SK-N-SH (cell line): ENCODE data around the gene NBDY. TPM values are rescaled to one million over a fixed set of nuclear protein-coding genes. Genes with fewer than 3 reads are reported as not detected.

Experiments
- CTCF ChIA-PET: fragments of 300-600, 350-600 bp; formaldehyde crosslinking; extraction: SDS; loops from one replicate; lab custom pipeline; 2021; lab: Yijun Ruan, JAX
- POLR2A ChIA-PET: fragments of 350-600 bp; sonication (Branson Sonifier 250); formaldehyde crosslinking; extraction: SDS; loops from one replicate; lab custom pipeline; 2020; ENCODE audit warnings: antibody characterized with exemption, inconsistent platforms; lab: Yijun Ruan, JAX
- DNase-seq: peaks from one replicate; pipeline ENCODE4 v3.0.0; 2012
- H2AFZ ChIP-seq: fragments of 200-600 bp; sonication (generic); 2 replicates; pipeline ENCODE4 v1.8.1; 2016; ENCODE audit warnings: antibody characterized with exemption, mild to moderate bottlenecking, low read depth
- H3F3A ChIP-seq: fragments of 200-600 bp; sonication (generic); replicated peaks from 2 replicates; pipeline ENCODE3; 2016; ENCODE audit warnings: antibody characterized with exemption, mild to moderate bottlenecking; ENCODE audit not compliant: insufficient read depth
- H3K27ac ChIP-seq, 2 experiments: fragments of 200-500 bp in 1 of 2; fragments of 200-600 bp in 1 of 2; sonication (Bioruptor generic) in 1 of 2; sonication (generic), shearing (Covaris generic) in 1 of 2; 2 replicates each; pipeline versions ENCODE4 v1.5.1 to v1.6.1; 2014 to 2016; ENCODE audit warnings: low read depth in 2 of 2, inconsistent platforms in 1 of 2, low read length in 1 of 2, mild to moderate bottlenecking in 1 of 2, mixed read lengths in 1 of 2
- H3K27me3 ChIP-seq: fragments of 200-600 bp; sonication (generic), shearing (Covaris generic); 2 replicates; pipeline ENCODE4 v1.6.1; 2016; ENCODE audit warnings: mixed run types; ENCODE audit not compliant: insufficient read depth
- H3K36me3 ChIP-seq, 2 experiments: fragments of 200-500 bp in 1 of 2; fragments of 200-600 bp in 1 of 2; sonication (Bioruptor generic) in 1 of 2; sonication (generic) in 1 of 2; replicated peaks in 1 of 2; 2 replicates each; pipeline versions ENCODE3 to v1.5.1; 2014 to 2016; ENCODE audit warnings: low read length in 1 of 2, mild to moderate bottlenecking in 1 of 2; ENCODE audit not compliant: insufficient read depth in 2 of 2, control insufficient read depth in 1 of 2
- H3K4me1 ChIP-seq, 2 experiments: fragments of 200-500 bp in 1 of 2; fragments of 200-600 bp in 1 of 2; sonication (Bioruptor generic) in 1 of 2; sonication (generic), shearing (Covaris generic) in 1 of 2; 2 replicates each; pipeline versions ENCODE4 v1.5.1 to v1.6.1; 2014 to 2016; ENCODE audit warnings: low read depth in 1 of 2, low read length in 1 of 2, mixed run types in 1 of 2; ENCODE audit not compliant: insufficient read depth in 2 of 2, control insufficient read depth in 1 of 2
- H3K4me2 ChIP-seq: fragments of 200-600 bp; sonication (generic), shearing (Covaris generic); 2 replicates; pipeline ENCODE4 v1.6.1; 2017; ENCODE audit warnings: mixed run types
- H3K4me3 ChIP-seq, 2 experiments: fragments of 200-500 bp in 1 of 2; fragments of 200-600 bp in 1 of 2; sonication (Bioruptor generic) in 1 of 2; sonication (generic), shearing (Covaris generic) in 1 of 2; 2 replicates each; pipeline versions ENCODE4 v1.5.1 to v1.8.1; 2014 to 2016; ENCODE audit warnings: low read depth in 2 of 2, inconsistent platforms in 1 of 2, low read length in 1 of 2, mild to moderate bottlenecking in 1 of 2, mixed read lengths in 1 of 2, moderate library complexity in 1 of 2
- H3K79me2 ChIP-seq: fragments of 200-600 bp; sonication (generic); 2 replicates; pipeline ENCODE4 v1.8.1; 2017; ENCODE audit warnings: mild to moderate bottlenecking; ENCODE audit not compliant: insufficient read depth
- H3K9ac ChIP-seq: fragments of 200-600 bp; sonication (generic); 2 replicates; pipeline ENCODE4 v1.6.1; 2017; ENCODE audit warnings: mixed run types
- H3K9me2 ChIP-seq: fragments of 200-600 bp; sonication (generic); 2 replicates; pipeline ENCODE4 v1.6.1; 2017; ENCODE audit warnings: mixed run types
- H3K9me3 ChIP-seq: fragments of 200-600 bp; sonication (generic); 2 replicates; pipeline ENCODE4 v1.6.1; 2017; ENCODE audit warnings: mixed run types, mild to moderate bottlenecking, moderate library complexity
- H4K20me1 ChIP-seq: fragments of 200-600 bp; sonication (generic); 2 replicates; pipeline ENCODE4 v1.6.1; 2017; ENCODE audit warnings: mild to moderate bottlenecking, mixed run types; ENCODE audit not compliant: insufficient read depth
- ELF1 ChIP-seq: IDR thresholded peaks from 2 replicates; pipeline ENCODE4 v1.4.0; 2012
- EP300 ChIP-seq, 2 experiments: IDR thresholded peaks; 2 replicates each; pipeline versions ENCODE4 v1.4.0 to v1.6.1; 2012; ENCODE audit warnings: borderline replicate concordance in 1 of 2, low read depth in 1 of 2, low read length in 1 of 2
- FOSL2 ChIP-seq: IDR thresholded peaks from 2 replicates; pipeline ENCODE4 v1.4.0; 2012; ENCODE audit warnings: low read depth, mild to moderate bottlenecking, moderate library complexity, borderline replicate concordance
- FOXJ3 ChIP-seq: sonication (generic); formaldehyde crosslinking; IDR thresholded peaks from 2 replicates; pipeline ENCODE4 v1.5.1; 2020; ENCODE audit warnings: mild to moderate bottlenecking, missing genetic modification reagents
- GATA2 ChIP-seq: sonication (generic); formaldehyde crosslinking; IDR thresholded peaks from 2 replicates; pipeline ENCODE4 v1.5.0; 2020; ENCODE audit warnings: mild to moderate bottlenecking, missing genetic modification reagents
- JUND ChIP-seq: IDR thresholded peaks from 2 replicates; pipeline ENCODE4 v1.4.0; 2012
- MEF2A ChIP-seq: IDR thresholded peaks from 2 replicates; pipeline ENCODE4 v1.4.0; 2012; ENCODE audit warnings: low read depth, borderline replicate concordance
- MXI1 ChIP-seq: IDR thresholded peaks from 2 replicates; pipeline ENCODE4 v1.6.1; 2012; ENCODE audit warnings: mild to moderate bottlenecking, low read depth, low read length, improper control_type of control experiment
- NFIC ChIP-seq: IDR thresholded peaks from 2 replicates; pipeline ENCODE4 v1.4.0; 2012; ENCODE audit warnings: borderline replicate concordance
- NRF1 ChIP-seq: IDR thresholded peaks from 2 replicates; pipeline ENCODE4 v1.6.1; 2012; ENCODE audit warnings: low read depth, mild to moderate bottlenecking, low read length
- RAD21 ChIP-seq: IDR thresholded peaks from 2 replicates; pipeline ENCODE4 v1.6.1; 2012; ENCODE audit warnings: mild to moderate bottlenecking, low read length
- RCOR1 ChIP-seq: fragments of 150-350 bp; IDR thresholded peaks from 2 replicates; pipeline ENCODE4 v1.6.1; 2017; ENCODE audit warnings: antibody characterized with exemption, low read length
- RXRA ChIP-seq: IDR thresholded peaks from 2 replicates; pipeline ENCODE4 v1.4.0; 2012; ENCODE audit warnings: low read depth, mild to moderate bottlenecking, borderline replicate concordance
- SIN3A ChIP-seq: IDR thresholded peaks from 2 replicates; pipeline ENCODE4 v1.6.1; 2012; ENCODE audit warnings: low read depth, mild to moderate bottlenecking, low read length, moderate library complexity, borderline replicate concordance
- TEAD4 ChIP-seq: IDR thresholded peaks from 2 replicates; pipeline ENCODE4 v1.4.0; 2012; ENCODE audit warnings: mild to moderate bottlenecking, borderline replicate concordance; ENCODE audit not compliant: insufficient read depth
- YY1 ChIP-seq: IDR thresholded peaks from 2 replicates; pipeline ENCODE4 v1.4.0; 2012; ENCODE audit warnings: low read depth, mild to moderate bottlenecking
- WGBS: methylation state at CpG from one replicate; pipeline ENCODE4 v1.1.6; 2017; ENCODE audit warnings: low lambda C conversion rate; 5-methylcytosine and 5-hydroxymethylcytosine counted together
- polyA plus RNA-seq, 3 experiments: library from polyadenylated mRNA; depleted of rRNA; stranded (reverse); fragments of >200 nt; gene quantifications; 2 replicates each; pipeline ENCODE4 v1.2.3, GENCODE V29; 2012
- TF ChIP-seq, protein P1 (sequence below): IDR thresholded peaks from 2 replicates; pipeline ENCODE4 v1.4.0; 2012; ENCODE audit warnings: low read depth, borderline replicate concordance
- TF ChIP-seq, protein P2 (sequence below): IDR thresholded peaks from 2 replicates; pipeline ENCODE4 v1.4.0; 2012; ENCODE audit warnings: low read depth
- TF ChIP-seq, protein P3 (sequence below): fragments of 200-600 bp; sonication (generic); IDR thresholded peaks from 2 replicates; pipeline ENCODE4 v1.6.1; 2017; ENCODE audit warnings: antibody characterized with exemption, mild to moderate bottlenecking, moderate library complexity
- TF ChIP-seq, protein P4 (sequence below): fragments of 150-350 bp; IDR thresholded peaks from 2 replicates; pipeline ENCODE4 v1.6.1; 2016; ENCODE audit warnings: mild to moderate bottlenecking, low read depth, low read length

NBDY gene
- polyA plus RNA-seq, 1 of the 3 experiments (the other 2 are of a cell fraction) = 68.2 TPM

DNA sequence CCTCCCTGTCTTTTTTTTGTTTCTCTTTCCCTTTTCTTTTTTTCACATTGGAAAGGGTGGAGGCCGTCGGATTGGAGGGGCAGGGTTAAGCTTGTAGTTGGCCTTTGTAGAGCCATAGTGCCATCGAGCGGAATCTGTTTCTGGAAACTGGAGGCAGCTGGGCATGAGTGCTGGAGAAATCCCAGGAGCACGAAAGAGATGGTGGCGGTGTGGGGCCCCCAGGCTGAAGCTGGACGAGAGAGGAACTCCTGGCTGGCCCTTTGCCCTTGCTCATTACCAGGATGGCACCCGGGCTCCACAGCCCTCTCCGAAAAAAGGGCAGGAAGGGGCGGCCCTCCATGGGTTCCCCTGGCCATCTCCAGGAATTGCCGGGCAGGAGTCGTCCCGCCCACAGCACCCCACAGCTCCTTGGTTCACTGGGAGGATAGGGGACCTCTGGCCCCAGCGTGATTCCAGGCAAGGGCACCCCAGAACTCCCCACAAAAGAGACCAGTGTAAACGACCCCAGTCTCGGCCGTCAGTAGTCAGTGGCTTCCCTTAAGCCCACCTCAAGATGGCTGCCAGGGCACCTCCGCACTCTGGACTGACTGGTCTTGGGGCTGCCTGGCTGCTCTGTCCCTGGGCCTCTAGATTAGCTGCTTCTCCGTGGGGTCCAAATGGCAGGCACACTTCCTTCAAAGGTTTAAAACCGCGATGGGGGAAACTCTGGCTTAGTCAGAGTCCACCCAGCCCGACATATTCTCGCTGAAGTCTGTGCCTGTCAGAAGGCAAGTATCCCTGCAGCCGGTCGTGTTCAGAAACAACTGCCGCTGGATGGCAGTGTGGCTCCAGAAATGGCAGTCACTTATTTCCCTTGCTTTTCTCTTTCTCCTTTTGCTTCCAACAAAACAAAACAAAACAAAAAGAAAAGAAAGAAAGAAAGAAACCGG, 74.1 kb downstream of the NBDY start (continued):
- TF ChIP-seq, protein P1, sequence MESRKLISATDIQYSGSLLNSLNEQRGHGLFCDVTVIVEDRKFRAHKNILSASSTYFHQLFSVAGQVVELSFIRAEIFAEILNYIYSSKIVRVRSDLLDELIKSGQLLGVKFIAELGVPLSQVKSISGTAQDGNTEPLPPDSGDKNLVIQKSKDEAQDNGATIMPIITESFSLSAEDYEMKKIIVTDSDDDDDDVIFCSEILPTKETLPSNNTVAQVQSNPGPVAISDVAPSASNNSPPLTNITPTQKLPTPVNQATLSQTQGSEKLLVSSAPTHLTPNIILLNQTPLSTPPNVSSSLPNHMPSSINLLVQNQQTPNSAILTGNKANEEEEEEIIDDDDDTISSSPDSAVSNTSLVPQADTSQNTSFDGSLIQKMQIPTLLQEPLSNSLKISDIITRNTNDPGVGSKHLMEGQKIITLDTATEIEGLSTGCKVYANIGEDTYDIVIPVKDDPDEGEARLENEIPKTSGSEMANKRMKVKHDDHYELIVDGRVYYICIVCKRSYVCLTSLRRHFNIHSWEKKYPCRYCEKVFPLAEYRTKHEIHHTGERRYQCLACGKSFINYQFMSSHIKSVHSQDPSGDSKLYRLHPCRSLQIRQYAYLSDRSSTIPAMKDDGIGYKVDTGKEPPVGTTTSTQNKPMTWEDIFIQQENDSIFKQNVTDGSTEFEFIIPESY = no peak
- TF ChIP-seq NFIC = no peak
- no peak for TF ChIP-seq SIN3A
- TF ChIP-seq, protein P2, sequence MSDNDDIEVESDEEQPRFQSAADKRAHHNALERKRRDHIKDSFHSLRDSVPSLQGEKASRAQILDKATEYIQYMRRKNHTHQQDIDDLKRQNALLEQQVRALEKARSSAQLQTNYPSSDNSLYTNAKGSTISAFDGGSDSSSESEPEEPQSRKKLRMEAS = no peak
- TF ChIP-seq GATA2 (CRISPR knock-in tag) = no peak
- no peak for TF ChIP-seq EP300 (IDR thresholded peaks at IDR 0.05; ENCODE audit: borderline replicate concordance in 1 of 2, low read depth in 1 of 2, low read length in 1 of 2)
- TF ChIP-seq, protein P3, sequence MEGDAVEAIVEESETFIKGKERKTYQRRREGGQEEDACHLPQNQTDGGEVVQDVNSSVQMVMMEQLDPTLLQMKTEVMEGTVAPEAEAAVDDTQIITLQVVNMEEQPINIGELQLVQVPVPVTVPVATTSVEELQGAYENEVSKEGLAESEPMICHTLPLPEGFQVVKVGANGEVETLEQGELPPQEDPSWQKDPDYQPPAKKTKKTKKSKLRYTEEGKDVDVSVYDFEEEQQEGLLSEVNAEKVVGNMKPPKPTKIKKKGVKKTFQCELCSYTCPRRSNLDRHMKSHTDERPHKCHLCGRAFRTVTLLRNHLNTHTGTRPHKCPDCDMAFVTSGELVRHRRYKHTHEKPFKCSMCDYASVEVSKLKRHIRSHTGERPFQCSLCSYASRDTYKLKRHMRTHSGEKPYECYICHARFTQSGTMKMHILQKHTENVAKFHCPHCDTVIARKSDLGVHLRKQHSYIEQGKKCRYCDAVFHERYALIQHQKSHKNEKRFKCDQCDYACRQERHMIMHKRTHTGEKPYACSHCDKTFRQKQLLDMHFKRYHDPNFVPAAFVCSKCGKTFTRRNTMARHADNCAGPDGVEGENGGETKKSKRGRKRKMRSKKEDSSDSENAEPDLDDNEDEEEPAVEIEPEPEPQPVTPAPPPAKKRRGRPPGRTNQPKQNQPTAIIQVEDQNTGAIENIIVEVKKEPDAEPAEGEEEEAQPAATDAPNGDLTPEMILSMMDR = peak; percentile 63
- TF ChIP-seq RCOR1 = no peak

DNA sequence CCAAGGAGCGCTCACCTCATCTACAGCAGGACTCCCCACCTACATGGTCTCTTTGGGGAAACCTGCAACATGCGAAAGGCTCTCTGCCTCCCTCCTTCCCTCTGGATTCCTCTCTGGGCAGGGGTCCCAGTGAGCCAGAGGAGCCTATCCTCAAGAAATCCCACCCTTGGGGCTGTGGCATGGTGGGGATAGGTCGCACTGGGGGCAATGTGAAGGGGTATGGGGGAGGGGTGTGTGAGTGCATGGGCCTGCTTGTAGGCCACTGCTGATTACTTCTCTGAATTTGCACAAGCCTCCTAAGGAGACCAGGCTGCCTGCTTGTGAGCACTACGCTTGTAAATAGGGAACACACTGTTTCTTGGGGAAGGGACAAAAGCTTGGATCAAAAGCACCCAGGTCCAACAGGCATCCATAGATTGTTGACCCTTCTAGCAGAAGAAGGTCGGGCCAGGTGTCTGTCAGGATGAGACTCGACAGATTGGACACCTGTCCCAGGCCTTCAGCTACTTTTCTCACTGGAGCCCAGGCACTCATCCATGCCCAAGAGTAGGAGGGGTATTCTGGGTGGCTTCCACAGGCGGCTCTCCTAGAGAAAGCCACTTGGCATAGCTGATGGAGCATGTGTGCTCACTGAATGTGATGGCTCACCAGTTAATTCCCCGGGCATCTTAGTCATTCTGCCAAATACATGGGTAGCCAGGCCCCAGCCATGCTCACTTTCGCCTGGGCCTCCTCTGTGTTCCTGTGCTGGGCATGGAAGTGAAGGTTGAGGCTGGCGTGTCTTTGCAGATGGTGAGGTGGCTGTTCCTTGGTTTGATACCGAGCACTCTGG, 75.0 kb downstream of the NBDY start:
- Histone ChIP-seq H3K9me3 (no peaks in the 10 kb centered on the region), H3K79me2 (no peaks in the 10 kb centered on the region; the same call in 1 of the 2 replicates), H3K36me3 (peaks cover 0 to 4% of the 10 kb centered on the region in 2 experiments), H3K4me1 (no peaks in the 10 kb centered on the region; a peak in 1 of 4 replicates), H3K27ac (no peak overlapping the region), H3K4me2 (peak overlapping the region; percentile 72), H3F3A (no peaks in the 10 kb centered on the region), H4K20me1 (no peaks in the 10 kb centered on the region), H3K27me3 (no peaks in the 10 kb centered on the region), H2AFZ (no peak overlapping the region), H3K9me2 (no peaks in the 10 kb centered on the region), H3K4me3 (peak overlapping the region; percentile 48 to 52; a peak in 2 of 4 replicates), H3K9ac (no peak overlapping the region)
- 76% methylated on average over 5 of the region's 11 CpGs for WGBS
- CTCF ChIA-PET = interaction anchor here (1.2 kb wide), 1 partner anchor 174 kb away, joined by 4 read pairs; no protein-coding TSS in a partner anchor
- POLR2A ChIA-PET = no interaction called here
- DNase-seq = no peak
- TF ChIP-seq RCOR1 (no peak), EP300 (IDR thresholded peaks at IDR 0.05; ENCODE audit: borderline replicate concordance in 1 of 2, low read depth in 1 of 2, low read length in 1 of 2) (no peak), ELF1 (no peak), FOSL2 (no peak), YY1 (no peak), NRF1 (no peak), RXRA (no peak), JUND (no peak), TEAD4 (no peak), RAD21 (no peak), MXI1 (no peak), FOXJ3 (CRISPR knock-in tag) (no peak), MEF2A (no peak)
- TF ChIP-seq, protein P2 = no peak
- TF ChIP-seq, protein P4, sequence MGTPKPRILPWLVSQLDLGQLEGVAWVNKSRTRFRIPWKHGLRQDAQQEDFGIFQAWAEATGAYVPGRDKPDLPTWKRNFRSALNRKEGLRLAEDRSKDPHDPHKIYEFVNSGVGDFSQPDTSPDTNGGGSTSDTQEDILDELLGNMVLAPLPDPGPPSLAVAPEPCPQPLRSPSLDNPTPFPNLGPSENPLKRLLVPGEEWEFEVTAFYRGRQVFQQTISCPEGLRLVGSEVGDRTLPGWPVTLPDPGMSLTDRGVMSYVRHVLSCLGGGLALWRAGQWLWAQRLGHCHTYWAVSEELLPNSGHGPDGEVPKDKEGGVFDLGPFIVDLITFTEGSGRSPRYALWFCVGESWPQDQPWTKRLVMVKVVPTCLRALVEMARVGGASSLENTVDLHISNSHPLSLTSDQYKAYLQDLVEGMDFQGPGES = no peak
